Inferior parietal cortex (tissue), 1 donor: Measurements from ENCODE around the gene MAN2A1.

Experiments used
- DNase-seq: peaks from one replicate; pipeline ENCODE4 v3.0.0-alpha.2; 2016; ENCODE audit errors: extremely low spot score

The MAN2A1 gene

DNA sequence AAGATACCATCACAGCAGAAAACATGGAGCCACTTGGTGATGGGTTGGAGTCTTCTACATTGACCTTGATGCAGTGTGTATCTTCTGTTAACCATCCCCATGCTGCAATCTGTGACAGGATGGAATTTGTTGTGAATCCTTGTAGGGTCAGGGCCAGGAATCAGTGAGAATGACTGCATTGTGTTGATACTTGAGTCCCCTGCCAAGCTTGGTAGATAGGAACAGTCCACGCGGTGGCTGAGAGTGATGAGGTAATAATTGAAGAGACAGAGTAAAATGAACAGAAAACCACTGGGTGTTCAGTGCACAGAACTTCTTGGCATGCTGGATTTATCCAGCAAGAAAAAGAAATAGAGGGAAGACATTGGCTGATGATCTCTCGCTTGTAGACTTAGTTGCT is 217.5 kb downstream of the MAN2A1 start:
- no peak for DNase-seq

DNA sequence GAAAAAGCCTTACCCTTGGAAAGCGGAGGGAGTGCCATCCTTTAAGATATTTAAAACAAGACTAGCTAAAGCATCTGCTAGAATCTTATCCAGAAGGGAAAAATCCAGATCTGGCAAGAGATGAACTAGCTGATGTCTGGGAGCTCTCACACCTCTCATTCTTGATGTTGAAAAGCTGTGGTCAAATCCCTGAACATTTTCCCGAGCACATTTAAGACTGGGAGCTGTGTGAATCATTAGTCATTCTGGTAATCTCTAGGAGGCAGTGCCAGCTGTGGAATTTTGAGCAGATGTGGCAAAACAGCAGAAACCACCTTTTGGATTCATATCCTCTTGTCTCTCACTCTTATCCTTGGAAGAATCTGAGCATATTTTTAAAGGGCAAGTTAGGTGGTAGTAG is 218.0 kb downstream of the MAN2A1 start:
- peak; percentile 43 for DNase-seq

DNA sequence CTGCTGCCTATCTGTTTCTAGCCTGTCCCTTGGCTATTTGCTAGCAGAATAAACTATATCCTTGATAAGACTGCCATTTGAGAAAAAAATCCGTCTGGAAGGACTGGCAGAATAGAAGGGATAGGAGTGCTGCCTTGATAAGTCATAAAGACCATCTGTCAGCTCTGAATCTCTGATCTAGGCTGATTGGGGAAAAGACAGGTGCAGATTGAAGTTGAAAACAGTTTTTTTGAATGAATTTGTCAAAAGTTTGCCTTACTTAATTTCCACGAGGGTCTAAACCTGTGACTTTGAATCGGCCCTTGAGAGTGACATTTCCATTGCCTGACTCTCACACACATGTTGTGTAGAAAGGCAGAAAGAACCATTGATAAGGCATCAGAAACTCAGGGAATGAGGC is 218.6 kb downstream of the MAN2A1 start:
- no peak for DNase-seq

DNA sequence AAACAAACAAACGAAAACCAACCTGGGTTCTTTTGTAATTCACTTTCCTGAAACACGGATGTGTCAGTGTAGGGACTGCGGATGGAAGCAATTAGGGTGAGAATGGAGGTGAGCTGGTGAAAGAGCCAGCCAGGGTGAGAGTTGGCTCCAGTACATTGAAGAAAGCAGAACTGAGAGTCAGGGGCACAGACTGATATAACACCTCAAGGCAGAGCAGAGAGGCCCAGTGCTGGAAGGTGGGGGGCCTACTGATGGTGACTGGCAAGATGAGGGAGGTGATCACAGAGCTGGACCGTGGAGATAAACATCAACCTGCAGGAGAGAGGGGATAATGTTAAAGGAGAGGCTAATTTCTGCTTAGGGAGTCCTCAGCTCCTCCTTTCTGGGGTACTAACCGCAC is 221.1 kb downstream of the MAN2A1 start:
- no peak for DNase-seq

DNA sequence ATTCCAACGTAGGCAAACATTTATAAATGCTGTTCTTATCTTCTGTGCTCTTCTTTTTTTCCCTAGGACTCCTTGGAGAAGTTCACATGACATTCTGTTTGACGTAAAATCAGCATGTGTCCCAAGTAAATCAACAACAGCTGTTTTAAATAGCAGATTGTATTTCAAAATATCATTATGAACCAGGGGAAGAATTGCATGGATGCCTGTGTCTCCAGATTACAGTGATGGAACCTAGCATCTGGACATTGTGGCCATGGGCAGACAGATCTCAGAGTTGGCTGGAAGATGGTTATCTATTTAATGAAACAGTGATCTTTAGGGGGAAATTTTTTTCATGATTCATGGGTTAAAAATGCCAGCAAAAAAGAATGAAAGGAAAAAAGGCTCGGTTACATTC is 222.0 kb downstream of the MAN2A1 start:
- no peak for DNase-seq

DNA sequence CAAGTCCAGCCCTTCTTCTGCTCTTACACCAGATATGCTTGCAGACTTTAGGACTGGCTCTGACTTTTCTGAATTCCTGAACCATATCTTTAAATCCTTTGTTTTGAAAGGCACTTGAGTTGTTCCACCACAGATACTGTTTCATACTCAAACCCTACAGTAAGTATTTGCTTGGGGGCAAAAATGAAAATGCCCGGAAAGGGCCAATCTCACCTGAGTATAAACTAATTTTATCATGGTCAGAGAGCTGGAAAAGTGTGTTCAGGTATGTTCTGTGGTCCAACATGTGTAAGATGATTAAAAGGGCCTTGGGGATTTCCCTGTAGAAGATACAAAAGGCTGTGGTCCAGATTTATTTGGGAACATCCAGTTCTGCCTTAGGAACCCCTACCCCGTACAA is 225.2 kb downstream of the MAN2A1 start:
- DNase-seq, result no peak

DNA sequence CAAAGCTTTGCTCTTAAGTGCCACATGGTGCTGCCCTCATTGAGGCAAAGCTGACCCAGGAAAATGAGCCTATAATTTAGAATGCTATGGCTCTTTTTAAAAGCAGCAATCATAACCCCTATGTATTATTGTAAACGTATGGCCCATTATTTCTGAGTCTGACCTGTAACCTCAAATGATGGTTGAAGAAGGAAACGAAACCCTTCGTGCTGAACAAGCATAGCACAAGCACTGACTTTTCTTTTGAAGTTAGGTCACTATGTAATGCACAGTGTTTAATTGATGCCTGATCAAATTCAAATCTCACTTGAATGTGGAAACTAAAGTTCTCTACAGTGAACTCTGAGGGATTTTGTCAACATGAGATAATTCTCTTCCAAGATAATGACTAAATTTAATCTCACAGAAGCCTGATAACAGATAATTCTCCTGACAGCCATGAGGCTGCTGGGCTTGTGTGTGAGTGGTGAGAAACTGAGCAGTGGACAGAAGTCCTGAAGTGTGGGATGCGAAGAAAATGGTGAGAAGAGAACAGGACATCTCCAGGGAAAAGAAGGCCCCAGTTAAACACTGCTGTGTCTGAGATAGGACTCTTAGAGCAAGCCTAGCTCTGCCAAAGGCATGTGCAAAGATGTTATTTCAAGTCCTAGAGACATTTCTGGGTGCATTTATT is 226.9 kb downstream of the MAN2A1 start:
- no peak for DNase-seq
